HG02623 (cell line): ENCODE data around the gene LRP1.

Experiments used
- ATAC-seq: cut with Tn5 transposase; IDR thresholded peaks from one replicate; pipeline ENCODE4 v1.9.1; 2021; ENCODE audit warnings: moderate library complexity; ENCODE audit not compliant: unreplicated experiment

The LRP1 gene

DNA sequence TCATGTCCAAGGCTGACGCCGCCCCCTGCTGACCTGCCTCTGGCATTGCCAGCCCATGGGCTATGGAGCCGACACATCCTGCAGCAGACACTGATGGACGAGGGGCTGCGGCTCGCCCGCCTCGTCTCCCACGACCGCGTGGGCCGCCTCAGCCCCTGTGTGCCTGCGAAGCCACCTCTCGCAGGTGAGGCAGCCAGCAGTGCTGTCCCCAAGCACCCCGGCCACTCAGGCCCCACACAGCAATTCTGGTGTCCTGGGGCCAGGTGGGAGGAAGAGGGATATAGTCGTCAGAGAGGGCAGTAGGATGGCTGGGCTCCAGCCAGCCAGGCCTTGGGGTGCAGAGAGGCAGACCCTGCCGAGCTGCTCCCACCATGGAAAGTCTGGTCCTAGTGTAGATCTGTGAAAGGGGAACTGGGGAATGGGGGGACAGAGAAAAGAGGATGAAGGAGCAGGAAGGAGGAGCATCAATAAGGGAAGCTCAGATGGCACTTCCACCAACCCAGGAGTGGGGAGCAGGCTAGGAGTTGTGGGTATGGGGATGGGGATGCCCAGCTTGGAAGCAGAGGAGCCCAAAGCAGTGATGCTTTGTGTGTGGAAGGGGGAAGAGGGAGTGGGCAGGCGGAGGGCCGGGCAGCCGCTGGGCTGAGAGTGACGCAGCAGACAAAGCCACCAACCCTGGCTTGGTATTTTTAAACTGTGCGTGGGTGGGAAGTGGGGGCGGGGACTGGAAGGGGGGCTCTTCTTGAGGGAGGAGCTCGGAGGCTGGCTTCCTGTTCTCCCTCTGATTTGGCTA lies 34.7 kb upstream of the LRP1 start:
- ATAC-seq = peak; percentile 28

DNA sequence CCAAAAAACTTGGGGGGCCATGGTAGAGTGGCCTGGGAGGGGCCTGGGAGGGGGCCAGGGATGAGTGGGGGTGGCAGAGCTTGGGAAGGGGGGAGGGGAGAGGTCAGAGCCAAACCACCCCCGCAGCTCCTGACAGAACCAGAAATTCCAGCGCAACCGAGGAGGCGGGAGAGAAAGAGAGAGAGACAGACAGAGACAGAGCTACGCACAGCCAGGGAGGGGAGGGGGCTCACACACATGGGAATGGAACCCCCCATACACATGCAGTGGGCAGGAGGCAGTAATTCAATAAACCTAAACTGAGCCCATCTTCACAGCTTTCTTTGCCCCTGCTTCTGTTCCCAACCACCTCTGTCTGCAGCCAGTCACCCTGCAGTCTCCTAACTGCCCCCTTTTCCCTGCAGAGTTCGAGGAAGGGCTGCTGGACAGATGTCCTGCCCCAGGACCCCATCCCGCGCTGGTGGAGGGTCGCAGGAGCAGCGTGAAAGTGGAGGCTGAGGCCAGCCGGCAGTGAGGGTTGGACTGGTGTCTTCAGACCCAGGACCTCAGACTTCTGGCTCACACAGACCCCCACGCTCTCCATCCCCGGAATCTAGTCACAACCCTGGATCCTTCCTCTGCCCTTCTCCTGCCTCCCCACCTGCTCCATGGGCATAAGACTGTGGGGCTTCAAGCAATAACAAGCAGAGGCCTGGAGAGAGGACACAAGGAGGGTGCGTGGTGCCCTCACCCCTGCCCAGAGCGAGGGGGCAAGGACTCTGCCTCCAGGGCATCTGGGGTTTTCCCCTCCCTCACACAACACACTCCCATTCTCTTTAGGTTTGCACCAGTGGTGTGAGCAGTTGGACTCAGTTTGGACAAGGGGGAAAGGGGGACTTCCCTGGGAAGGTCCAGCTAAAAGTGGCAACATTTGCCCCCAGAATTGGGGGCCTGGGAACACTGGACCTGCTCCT lies 33.8 kb upstream of the LRP1 start:
- no peak for ATAC-seq

DNA sequence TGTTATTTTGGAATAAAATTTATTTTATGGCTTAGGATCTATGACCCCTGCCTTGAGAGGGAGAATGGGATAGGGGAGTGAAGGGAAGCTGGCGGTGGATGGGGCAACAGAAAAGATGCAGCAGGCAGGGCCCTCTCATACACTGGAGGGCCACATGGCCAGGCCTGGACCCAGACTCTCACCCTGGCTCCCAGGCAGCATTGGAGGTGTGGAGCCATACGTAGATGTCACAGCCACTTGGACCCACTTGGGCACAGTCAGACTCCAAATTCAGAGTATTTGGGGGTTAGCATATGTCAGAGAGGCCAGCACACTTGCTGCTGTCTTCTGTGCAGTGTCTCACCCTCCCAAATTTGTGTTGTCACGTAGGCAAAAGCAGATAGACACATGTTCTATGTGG lies 32.8 kb upstream of the LRP1 start:
- no peak for ATAC-seq

DNA sequence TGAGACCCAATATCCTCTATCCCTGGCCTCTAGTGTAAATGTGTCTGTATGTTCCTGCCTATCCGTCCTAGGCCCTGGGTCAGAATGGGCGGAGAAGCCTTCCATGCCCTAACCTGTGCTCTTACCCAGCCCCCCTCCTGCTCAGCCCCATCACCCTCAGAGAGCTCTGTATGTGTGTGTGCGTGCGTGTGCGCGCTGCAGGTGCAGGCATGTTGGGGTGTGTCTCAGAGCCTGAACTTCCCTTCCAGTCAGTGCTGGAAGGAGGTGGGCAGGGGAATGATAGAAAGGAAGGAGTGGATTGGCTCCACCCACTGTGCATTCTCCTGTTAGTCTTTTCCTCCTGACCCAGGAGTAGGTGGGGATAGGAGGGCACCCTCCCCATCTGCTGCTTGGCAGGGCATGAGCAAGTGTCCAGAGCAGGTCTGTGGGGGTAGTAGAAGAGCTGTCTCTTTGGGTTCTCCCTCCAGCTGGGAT lies 32.1 kb upstream of the LRP1 start:
- ATAC-seq = no peak

DNA sequence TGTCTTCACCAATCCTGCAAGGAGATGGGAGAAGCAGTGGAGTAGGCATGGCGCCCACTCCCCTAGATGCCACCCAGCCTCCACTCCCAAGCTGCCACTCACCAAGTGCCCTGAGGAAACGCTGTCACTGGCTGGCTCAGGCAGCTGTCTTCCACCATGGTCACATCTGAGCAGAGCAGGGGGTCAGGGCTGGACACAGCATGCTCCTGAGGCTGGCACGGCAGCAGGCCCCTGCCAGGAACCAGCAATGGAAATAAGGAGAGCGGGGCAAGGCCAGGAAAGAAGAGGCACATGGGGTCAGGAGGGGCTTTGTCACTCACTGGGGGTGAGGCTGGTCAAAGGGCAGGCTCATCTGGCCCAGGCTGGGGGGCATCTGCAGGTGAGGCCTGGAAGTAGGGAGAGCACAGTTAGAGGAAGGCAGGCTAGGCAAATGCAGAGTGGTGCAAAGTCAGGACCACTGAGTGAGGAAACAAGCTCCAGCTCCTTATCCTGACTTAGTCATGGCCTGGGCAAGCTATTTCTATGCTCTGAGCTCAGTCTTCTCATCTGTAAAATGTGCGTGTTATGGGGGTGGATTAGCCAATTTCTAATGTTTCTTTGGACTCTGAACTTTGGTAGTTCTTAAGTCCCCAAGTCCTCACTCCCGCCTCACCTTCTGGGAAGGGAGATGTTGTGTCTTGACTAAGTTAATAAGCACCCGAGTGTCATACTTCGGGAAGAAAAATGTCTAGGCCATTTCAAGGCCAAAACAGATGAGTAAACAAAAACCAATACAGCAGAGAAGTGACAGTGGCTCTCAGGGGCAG lies 31.3 kb upstream of the LRP1 start:
- ATAC-seq = no peak

DNA sequence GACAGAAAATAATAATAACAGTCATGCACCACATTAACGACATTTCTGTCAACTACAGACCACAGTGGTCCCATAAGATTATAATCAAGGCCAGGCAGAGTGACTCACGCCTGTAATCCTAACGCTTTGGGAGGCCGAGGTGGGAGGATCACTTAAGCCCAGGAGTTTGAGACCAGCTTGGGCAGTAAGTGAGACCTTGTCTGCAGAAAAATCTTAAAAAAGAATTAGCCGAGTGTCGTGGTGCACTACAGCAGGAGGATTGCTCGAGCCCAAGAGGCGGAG lies 30.8 kb upstream of the LRP1 start:
- no peak for ATAC-seq

DNA sequence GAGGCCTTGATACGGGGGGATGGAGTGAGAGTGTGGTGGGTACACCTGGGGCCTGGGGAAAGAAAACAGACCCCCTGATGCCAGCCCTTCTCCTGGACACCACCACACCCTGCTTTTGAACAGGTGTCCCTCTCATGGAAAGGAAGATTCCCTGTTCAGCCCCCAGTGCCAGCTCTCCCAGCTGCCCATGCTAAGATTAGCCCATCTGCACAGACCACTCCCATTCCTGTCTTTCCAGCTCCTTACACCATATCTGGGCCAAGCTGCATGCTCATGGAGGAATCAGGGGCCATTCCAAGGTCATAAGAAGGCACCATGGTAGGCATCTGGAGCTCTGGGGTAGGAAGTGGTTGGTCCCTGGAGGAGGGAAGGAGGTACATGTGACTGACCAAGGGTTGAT lies 29.7 kb upstream of the LRP1 start:
- ATAC-seq = no peak

DNA sequence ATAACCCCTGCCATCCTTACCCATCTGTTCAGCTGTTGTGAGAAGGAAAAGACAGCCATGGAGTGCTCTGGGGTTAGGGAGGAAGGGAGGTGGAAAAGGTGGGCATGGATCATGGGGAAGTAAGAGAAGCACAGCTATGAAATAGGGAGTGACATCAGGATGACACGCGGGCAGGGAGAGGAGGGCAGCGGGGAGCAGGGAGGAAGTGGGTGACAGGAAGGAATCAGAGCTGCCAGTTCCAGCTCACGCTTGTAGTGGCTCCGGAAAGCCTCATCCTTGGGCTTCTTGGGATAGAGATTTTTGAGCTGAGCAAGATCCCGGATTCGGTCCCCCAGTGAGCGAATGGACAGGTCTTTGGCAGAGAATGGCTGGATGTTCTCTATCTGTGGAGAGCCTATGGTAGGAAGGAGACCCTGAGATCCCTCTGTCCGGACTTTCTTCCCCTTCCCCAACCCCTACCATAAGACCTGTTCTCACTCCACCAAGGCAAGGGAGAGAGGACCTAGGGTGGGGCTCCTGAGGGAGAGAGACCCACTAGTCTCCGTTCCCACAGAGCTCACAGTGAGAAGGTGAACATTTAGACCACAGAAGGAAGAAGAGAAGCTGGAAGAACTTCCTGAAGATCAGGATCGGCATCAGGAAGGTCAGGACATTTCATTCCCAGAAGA lies 29.1 kb upstream of the LRP1 start:
- ATAC-seq = no peak

DNA sequence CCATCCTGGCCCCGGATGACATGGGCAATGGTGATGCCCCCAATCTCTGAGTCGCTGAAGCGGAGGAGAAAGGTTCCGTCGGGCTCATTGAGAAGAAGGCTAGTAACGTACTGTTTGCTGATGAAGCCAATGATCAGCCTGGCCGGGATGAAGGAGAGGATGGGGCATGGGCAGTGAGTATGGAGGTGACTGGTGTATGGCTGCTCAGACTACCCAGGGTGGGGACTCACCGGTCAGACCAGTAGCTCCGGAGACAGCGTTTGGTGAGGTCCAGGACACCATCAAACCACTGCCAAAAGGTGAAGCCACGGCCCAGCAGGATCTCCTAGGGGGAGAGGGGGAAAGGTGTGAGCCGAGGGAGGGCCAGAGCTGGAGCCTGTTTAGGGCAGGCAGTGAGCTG lies 28.5 kb upstream of the LRP1 start:
- no peak for ATAC-seq

DNA sequence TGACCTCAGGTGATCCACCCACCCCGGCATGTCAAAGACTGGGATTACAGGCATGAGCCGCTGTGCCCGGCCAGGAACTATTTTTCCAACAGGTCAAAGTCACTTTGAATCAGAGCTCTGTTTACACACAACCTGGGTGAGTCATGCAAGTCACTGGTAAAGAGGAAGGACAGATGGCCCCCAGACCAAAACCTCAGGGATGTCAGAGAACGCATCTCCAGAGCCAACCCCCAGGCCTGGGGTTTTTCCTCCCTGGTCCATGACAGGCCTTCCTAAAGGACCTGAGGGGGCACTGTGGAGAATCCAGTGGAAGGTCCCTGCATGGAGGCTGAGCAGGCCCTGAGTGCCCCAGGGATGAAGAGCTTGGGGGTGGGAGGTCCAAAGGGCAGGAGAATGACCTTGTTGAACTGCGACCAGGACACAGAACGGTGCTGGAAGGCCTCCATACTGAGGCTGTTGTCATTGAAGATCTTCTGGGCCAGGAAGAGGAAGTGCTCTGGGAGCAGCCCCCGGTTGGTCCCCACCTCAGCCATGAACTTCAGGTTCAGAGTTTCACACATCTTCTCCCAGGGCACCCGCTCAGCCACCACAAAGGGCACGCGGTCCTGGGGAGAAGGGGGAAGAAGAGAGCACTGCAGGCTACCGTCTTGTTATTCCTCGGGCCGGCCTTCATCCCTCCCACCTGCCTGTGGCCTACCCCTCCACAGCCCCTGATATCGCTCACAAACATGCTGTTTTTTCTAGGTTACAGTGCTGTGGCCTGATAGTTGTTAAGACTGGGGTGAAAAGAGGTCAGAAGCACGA lies 26.2 kb upstream of the LRP1 start:
- no peak for ATAC-seq

DNA sequence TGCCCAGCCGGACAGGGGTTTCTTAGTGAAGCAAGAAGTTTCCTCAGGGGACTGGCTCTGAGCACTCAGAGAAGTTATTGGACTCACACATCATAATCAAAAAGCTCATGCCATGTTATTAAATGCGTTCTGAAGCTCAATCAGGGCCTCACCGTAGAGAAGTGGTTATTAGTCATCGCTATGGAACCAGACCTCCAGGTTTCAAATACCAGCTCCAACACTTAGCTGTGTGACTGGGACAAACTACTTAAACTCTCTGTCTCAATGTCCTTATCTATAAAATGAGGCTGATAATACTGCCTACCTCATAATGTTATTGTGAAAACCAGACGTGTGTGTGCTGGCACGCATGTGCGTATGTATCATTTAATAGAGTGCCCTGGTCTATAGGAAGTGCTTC lies 24.4 kb upstream of the LRP1 start:
- ATAC-seq = no peak

DNA sequence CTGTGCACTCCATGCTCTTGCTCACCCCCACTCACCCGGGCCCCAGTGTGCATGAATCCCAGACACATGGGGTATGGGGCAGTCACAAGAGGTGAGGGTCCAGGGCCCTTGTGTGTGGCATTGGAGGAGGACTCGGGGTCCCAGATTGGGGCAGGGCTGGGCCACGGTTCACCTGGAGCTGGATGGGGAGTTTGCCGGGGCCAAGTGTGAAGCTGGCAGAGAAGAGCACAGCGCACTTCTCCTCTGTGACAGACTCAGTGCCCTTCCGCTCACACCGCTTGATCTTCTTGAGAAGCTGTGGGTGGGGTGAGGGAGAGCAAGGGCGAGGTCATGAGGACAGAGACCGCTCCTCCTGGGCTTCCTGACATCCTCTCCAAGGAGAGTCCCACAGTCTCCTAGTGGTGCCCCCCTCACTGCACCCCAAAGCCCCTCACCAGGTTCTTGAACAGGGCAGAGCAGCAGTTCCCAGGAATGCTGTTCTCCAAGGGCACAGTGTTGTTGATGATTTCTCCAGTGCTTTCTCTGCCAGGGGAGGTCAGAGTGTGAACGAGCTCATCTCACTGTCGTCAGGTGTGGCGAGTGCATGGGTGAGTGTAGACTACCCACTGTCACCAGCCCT lies 23.9 kb upstream of the LRP1 start:
- no peak for ATAC-seq

DNA sequence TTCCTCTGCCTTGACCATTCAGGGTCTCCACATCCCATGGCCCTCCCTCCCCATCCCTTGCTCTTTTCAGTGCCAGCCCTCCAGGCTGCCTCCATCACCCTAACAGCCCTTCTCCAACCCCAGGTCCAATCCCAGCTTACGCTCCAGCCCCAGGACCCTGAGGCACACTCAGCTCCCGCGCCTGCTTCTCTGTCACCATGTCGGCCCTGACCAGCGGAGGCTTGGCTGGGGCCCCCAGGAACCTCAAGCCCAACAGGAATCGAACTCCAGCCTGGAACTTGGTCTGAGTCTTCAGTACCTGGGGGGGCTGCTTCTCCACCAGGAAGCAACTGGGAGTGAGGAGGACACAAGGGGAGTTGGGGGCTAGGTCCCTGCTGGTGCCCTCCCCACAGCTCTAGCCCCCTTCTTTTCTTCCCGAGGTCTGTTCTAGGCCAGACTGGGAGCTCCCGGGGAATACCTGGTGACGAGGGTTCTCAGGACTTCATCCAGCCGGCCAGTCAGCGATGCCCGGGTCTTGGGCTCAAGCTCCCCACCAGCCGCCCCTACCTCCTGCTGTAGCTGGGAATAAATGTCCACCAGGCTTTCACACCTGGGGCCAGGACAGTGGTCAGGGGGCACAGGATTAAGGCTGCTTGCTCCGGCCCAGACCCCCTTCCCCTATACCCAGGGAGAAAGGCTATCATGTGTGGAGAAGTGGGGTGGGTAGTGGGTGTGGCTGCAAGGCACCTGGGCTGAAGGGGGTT lies 23.1 kb upstream of the LRP1 start:
- ATAC-seq = no peak

DNA sequence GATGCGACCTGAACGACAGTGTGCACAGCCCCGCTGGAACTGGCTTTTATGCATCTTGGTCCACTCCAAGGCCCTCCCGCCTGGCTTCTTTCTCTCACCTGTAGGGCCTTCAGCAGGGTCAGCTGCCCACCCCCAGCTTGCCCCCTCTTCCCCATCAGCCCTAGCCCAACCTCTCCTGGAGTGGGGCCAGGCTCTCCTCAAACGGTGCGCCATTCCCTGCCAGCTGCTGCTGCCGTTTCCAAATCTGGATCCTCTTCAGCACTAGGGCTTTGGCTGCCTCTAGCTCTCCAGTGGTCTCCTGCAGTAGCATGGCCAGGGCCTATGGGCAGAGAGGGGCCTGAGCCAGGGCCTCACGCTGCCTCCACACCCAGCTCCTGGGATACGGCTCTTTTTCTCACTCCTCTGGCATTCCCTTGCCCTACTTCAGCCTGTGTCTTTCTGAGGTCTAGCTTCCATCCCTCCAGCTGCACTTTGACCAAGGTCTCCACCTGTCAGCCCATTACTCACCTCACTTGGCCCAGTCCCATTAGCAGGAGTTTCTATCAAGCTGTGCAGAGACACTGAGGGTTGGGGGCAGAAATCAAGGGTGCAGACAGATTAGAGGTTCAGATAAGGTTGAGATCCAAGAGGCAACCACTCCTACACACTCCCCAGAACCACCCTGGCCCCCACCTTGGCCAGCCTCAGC lies 22.1 kb upstream of the LRP1 start:
- ATAC-seq = no peak

DNA sequence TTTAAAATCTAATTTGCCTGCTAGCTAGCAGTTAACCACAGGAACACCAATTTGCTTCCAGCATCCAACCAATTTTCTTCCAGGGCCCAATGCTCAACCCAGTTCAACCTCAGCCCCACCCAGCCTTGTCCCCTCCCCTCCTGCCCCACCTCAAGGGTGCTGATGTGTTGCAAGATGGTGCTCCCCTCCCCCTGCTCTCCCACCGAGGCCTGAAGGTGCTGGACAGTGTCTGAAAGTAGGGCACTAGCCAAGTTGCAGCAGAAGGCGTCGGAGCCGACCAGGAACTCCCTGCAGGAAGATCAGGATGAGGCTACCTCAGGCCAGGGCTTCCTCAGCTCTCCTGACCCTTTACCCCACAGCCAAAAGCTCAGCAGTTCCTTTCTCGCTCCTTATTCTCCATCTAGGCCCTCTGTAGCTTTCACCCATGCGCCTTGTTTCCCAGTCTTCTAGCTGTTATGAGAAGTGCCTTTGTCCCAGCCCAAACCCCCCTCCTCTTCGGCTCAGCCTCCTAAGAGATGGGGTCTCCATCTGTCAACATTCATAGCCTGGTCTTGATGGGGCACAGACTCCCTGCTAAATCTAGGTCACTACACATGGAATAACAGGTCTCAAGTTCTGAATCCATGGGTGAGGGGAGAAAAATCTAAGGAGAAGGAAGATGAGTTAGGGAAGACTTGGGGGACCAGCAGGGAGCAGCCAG lies 20.7 kb upstream of the LRP1 start:
- no peak for ATAC-seq

DNA sequence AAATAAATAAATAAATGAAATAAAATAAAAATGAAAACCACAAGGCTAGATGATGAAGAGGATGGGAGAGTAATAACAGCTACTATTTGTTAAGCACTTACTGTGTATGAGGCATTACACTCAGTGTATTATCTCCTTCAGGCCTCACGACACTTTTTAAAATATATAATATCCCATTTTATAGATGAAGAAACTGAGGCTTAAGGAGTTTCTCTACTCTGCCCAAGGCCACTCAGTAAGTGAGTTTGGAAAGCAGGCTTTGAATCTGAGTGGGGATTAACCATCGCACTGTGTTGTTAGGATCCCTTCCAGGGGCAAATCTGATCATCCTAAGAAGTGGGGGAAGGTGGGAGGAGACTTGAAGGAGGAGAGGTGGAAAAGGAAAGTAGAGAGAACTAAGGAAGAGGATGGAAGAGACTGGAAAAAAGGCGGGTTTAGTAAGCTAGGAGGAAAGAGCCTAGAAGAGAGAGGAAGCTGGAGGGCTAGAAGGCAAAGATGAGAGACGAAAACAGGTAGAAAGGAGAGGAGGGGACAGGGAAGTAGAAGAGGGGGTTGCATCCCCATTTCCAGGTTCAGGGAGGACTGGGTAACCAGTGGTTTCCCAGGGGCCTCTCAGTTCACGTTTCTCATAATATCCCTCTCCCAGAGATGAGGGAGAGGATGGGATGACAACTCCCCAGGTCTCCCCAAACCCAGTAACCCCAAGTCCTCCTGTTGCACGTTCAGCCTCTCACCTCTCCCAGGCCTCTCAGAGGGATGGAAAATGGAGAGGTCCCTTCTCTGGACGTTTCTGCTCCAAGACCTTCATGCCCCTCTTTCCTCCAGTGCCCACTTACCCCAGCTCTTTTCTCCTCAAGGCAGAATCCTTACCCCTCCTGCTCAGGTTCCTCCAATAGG lies 18.8 kb upstream of the LRP1 start:
- no peak for ATAC-seq
